GM23248 (cell line): ENCODE measurements around the gene ZER1.

ENCODE experiments used
- EZH2 ChIP-seq: fragments of 200-600 bp; sonication (generic); IDR thresholded peaks from 2 replicates; pipeline ENCODE4 v1.6.1; 2018; ENCODE audit warnings: antibody characterized with exemption, mild to moderate bottlenecking; ENCODE audit not compliant: insufficient read depth, poor library complexity, severe bottlenecking
- EZH2phosphoT487 ChIP-seq: fragments of 200-600 bp; sonication (generic); IDR thresholded peaks from 2 replicates; pipeline ENCODE4 v1.6.1; 2018; ENCODE audit warnings: antibody characterized with exemption, moderate library complexity, mild to moderate bottlenecking, low read depth; ENCODE audit not compliant: insufficient read depth

DNA sequence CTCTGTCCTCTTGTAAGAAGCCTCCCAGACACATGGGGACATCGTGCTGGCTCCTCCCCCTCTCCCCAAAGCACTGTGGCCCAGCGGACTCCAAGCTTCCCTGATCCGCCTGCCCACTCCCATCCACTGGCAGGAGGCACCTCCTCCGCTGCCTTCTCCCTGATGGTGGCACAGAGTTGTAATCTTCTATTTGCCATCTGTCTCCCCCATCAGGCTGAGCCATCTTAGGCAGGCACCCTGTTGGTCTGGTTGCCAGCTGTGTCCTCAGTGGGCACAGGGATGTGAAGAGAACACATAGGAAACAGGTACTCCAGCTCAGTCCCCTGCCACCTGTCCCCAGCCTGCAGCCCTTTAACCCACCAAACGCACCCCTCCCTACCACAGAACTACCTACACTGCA, 42.4 kb downstream of the ZER1 start:
- TF ChIP-seq EZH2 (no peak), EZH2phosphoT487 (no peak)
